Motor neuron (in vitro differentiated cells): Measurements from ENCODE around the gene SLC2A9. TPM values are rescaled to one million over a fixed set of nuclear protein-coding genes. Genes with fewer than 3 reads are reported as not detected.

Experiments
- ATAC-seq, 8 experiments: fragments of 200-7000 bp; cut with Tn5 transposase; replicated peaks in 6 of 8; 2 replicates each; pipeline ENCODE4 v1.8.0; 2021; ENCODE audit warnings: mild to moderate bottlenecking in 8 of 8, moderate library complexity in 8 of 8
- H3K27ac ChIP-seq, 2 donors: fragments of 250-450 bp; sonication (Bioruptor Pico); 2 replicates each; pipeline ENCODE4 v1.9.0; 2021; ENCODE audit warnings: antibody characterized with exemption in 2 of 2, mild to moderate bottlenecking in 2 of 2, moderate library complexity in 1 of 2
- H3K4me1 ChIP-seq, 2 donors: fragments of 250-450 bp; sonication (Bioruptor Pico); replicated peaks in 1 of 2; 2 replicates each; pipeline ENCODE4 v1.6.1; 2021; ENCODE audit warnings: antibody characterized with exemption in 2 of 2, mild to moderate bottlenecking in 2 of 2, moderate library complexity in 1 of 2
- H3K4me3 ChIP-seq, 5 donors: fragments of 250-450 bp; sonication (Bioruptor Pico); 2 replicates each; pipeline ENCODE4 v1.9.0; 2021; ENCODE audit warnings: antibody characterized with exemption in 5 of 5, mild to moderate bottlenecking in 5 of 5, moderate library complexity in 4 of 5
- WGBS, 10 experiments: fragments of 450-650 bp; shearing (Covaris generic); methylation state at CpG; one replicate each; pipeline ENCODE4 v1.0.0; 2022; 5-methylcytosine and 5-hydroxymethylcytosine counted together
- in situ Hi-C, 9 experiments: fragments of 400-800 bp; cut with MboI; loops; one replicate each; pipeline ENCODE4 v1.15.0; 2021; ENCODE audit warnings: low sequenced_read_pairs in 9 of 9, low pct_unique_long_range_greater_than_20kb in 2 of 9; ENCODE audit not compliant: unreplicated experiment in 9 of 9
- total RNA-seq, 8 experiments: library from RNA; unstranded; fragments of 300-600 nt; gene quantifications; 2 replicates each; pipeline versions ENCODE4 v1.2.3 to v1.2.4, GENCODE V29; 2022

The SLC2A9 gene
- total RNA-seq, 8 experiments from 2014 or later: 0.21 to 4.4 (median 1.3) TPM

GRCh38 chr4:10002278-10002677, 19.0 kb downstream of the SLC2A9 start:
- Histone ChIP-seq H3K4me3 (no peak overlapping the region), H3K27ac (no peak overlapping the region), H3K4me1 (peaks cover 0 to 8% of the 10 kb centered on the region in 2 donors)
- in situ Hi-C loops: loop anchor here in 2 of 9 experiments (25.0 kb wide), 2 partner anchors 90 to 240 kb away; no protein-coding TSS in a partner anchor
- ATAC-seq: no peak
- 35 to 100% (median 82%) methylated on average over 1 to 2 of the region's 2 CpGs; no CpG with 5 or more reads in 4 of the 10 experiments for WGBS, 10 experiments

DNA sequence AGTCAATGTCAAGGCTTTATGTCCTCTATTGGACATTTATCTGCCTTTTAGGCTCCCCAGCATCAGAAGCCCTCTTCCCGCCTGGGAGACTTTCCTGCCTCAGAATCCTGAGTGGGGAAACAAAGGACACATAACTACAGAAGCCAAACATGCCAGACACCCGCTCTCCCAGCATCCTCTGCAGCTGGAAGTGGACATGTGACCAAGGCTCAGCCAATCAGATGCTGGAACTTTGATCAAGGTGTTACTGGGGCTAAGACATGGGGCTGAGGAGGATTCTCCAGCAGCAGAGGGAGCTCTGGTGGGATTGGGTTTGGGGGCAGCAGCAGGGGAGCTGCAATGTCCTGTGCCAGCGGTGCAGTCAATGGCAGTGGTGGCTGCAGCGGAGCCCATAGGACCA, 19.5 kb downstream of the SLC2A9 start:
- Histone ChIP-seq H3K4me3 (no peak overlapping the region), H3K4me1 (peaks cover 0 to 3% of the 10 kb centered on the region in 2 donors), H3K27ac (no peak overlapping the region)
- WGBS, 10 experiments: 80 to 100% (median 93%) methylated on average over 1 to 3 of the region's 4 CpGs; no CpG with 5 or more reads in 4 of the 10 experiments
- in situ Hi-C loops: loop anchor here in 2 of 9 experiments (25.0 kb wide), 2 partner anchors 89 to 239 kb away; no protein-coding TSS in a partner anchor
- no peak for ATAC-seq

DNA sequence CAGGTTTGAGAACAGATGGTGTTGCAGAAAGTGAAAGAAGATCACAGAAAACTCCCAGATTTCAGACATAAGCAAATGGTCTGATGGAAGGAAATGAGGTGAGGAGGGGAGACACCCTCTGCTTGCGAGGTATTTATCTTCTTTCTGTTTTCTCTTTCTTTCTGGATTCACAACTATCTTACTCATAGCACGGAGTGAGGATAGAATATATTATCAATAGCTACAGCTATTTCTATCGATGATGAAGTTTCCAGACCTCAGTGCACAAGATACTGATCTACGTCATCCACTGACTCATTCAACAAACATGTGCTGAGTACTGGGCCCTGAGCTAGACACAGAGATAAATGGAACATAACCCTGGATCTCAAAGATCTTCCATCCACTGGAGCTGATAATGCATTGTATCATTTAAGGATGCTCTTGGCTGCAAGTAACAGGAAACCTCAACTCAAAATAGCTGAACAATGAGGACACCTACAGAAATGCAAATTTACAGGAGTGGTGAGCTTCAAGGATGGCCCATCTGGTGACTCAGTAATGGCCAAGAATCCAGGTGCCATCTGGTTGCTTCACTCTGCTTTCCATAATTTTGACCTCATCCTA, 21.2 kb downstream of the SLC2A9 start:
- H3K4me1 ChIP-seq: no peaks in the 10 kb centered on the region
- WGBS, 10 experiments: 20 to 100% (median 81%) methylated on average over 1 to 4 of the region's 4 CpGs; no CpG with 5 or more reads in 1 of the 10 experiments
- peak in 2 of 8 experiments; percentile 35 to 49 for ATAC-seq
- no peak overlapping the region for H3K4me3 ChIP-seq
- no peak overlapping the region for H3K27ac ChIP-seq
- in situ Hi-C loops: loop anchor here in 2 of 9 experiments (25.0 kb wide), 2 partner anchors 88 to 238 kb away; no protein-coding TSS in a partner anchor

DNA sequence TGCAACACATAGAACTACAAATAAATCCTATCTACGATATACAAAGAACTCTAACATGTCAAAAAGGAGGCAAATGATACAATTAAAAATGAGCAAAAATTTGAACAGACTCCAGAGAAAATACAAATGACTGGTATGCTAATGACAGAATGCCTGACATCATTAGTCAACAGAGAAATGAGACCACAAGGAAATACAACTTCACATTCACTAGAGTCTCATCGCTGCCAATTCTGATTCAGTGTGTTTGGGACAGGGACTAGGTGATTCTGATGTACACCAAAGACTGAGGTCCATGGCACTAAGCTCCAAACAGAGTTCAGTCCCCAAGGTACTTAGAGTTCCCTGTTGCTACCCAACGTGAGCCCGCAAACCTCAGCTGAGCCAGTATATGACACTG, 23.4 kb downstream of the SLC2A9 start:
- no peaks in the 10 kb centered on the region for H3K4me1 ChIP-seq
- H3K4me3 ChIP-seq: no peak overlapping the region
- in situ Hi-C loops: no loop called here
- H3K27ac ChIP-seq: no peak overlapping the region
- ATAC-seq: peak in 2 of 8 experiments; percentile 26 to 44
- 44 to 100% (median 70%) methylated on average over 1 to 4 of the region's 4 CpGs; no CpG with 5 or more reads in 1 of the 10 experiments for WGBS, 10 experiments

GRCh38 chr4:9996319-9997110, 24.8 kb downstream of the SLC2A9 start:
- WGBS, 10 experiments: 0 to 90% (median 71%) methylated on average over 1 to 5 of the region's 6 CpGs; no CpG with 5 or more reads in 1 of the 10 experiments
- in situ Hi-C loops: no loop called here

DNA sequence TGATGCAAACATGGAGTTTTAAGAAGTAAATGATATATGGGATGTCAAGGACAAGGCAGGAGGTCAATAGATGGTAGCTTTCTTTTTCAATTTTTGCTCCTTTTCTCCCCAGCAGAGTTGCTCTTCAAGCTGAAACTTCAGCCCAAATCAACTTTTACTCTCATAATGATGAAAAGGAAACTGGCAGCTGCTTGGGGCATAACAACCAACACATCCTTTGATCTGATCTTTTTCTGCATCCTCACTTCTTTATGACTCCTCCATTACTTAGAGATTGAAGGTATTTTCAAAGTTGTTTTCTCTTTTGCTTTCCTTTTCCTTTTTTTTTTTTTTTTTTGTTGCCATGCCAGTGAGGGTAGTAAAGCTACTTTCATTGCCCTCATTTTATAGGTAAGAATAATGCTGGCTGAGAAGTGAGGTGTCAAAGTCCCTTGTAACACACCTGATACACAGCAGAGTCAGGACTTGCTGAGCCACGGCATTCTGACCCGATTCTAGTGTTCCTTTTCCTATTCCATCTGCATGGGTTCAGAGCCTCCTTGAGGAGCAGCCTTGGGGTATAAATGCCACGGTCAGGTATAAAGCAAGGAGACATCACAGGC, 26.9 kb downstream of the SLC2A9 start:
- no peak for ATAC-seq
- H3K4me3 ChIP-seq: no peak overlapping the region
- no peak overlapping the region for H3K27ac ChIP-seq
- 52 to 100% (median 78%) methylated on average over 1 to 3 of the region's 3 CpGs; no CpG with 5 or more reads in 4 of the 10 experiments for WGBS, 10 experiments
- in situ Hi-C loops: no loop called here
- H3K4me1 ChIP-seq: no peaks in the 10 kb centered on the region

More at GRCh38 chr4:9996319-9997110, 24.8 kb downstream of the SLC2A9 start:
- peak in 4 of 8 experiments; percentile 38 to 61 (median 58) for ATAC-seq
- Histone ChIP-seq H3K4me3 (no peak overlapping the region), H3K27ac (no peak overlapping the region), H3K4me1 (no peaks in the 10 kb centered on the region)

- 60 to 100% (median 85%) methylated on average over 3 to 8 of the region's 10 CpGs; no CpG with 5 or more reads in 2 of the 10 experiments for WGBS, 10 experiments
- no peak for ATAC-seq
- no peak overlapping the region for H3K4me3 ChIP-seq
- no peaks in the 10 kb centered on the region for H3K4me1 ChIP-seq
- in situ Hi-C loops: no loop called here
- no peak overlapping the region for H3K27ac ChIP-seq
These were observed 31.2 kb downstream of the SLC2A9 start for GRCh38 chr4:9989918-9990635.

DNA sequence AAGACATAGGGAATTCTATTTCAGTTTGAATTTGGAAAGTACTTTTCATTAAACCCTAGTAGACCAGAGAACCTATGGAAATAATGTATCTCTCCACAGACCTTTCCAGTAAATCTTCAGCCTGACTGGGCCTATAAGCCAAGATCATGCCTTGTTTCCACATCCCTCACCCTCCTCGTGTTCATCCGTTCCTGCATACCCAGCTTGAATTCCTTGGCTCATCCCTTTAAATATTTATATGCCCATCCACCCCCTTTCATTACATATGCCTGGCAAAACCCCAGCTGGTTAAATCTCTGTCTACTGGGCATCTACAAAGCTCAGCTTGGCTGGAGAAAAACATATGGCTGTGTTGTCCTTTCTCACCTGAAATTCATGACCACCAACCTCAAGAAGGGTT, 32.4 kb downstream of the SLC2A9 start:
- no peak overlapping the region for H3K4me3 ChIP-seq
- WGBS, 10 experiments: 0 to 57% (median 15%) methylated on average over 1 to 2 of the region's 2 CpGs; no CpG with 5 or more reads in 4 of the 10 experiments
- peak in 3 of 8 experiments; percentile 63 to 81 (median 65) for ATAC-seq
- no peaks in the 10 kb centered on the region for H3K4me1 ChIP-seq
- H3K27ac ChIP-seq: no peak overlapping the region
- in situ Hi-C loops: no loop called here

GRCh38 chr4:9988363-9988749, 32.9 kb downstream of the SLC2A9 start:
- ATAC-seq: peak in 4 of 8 experiments; percentile 19 to 92 (median 89)
- 0 to 78% (median 33%) methylated on average over 1 of the region's 1 CpG; no CpG with 5 or more reads in 4 of the 10 experiments for WGBS, 10 experiments
- in situ Hi-C loops: no loop called here
- no peak overlapping the region for H3K27ac ChIP-seq
- no peaks in the 10 kb centered on the region for H3K4me1 ChIP-seq
- H3K4me3 ChIP-seq: no peak overlapping the region

DNA sequence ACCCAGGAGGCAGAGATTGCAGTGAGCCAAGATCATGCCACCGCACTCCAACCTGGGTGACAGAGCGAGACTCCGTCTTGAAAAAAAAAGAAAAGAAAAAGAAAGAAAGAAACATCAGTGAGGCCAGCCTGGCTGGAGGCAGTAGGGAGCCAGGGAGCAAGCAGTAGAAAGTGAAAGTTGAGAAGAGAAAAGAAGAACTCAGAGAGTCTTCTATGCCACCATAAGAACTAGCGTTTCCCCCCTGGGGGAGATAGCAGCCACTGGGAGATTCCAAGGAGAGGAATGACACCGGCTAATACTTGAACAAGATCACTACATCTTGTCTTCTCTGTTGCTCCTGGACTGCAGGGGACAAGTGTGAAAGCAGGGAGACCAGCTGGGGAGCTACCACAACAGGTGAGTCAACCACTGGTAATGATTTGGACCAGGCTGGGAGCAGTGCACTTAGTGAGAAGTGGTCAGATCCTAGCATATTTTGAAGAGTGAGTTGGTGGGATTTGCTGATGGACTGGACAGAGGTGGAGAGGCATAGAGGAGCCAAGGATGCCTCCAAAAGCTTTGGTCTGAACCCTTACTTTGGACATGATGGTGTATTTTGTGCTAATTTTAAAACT, 33.4 kb downstream of the SLC2A9 start:
- 40 to 100% (median 94%) methylated on average over 1 to 5 of the region's 5 CpGs; no CpG with 5 or more reads in 1 of the 10 experiments for WGBS, 10 experiments
- H3K4me3 ChIP-seq: no peak overlapping the region
- no peak overlapping the region for H3K27ac ChIP-seq
- H3K4me1 ChIP-seq: no peaks in the 10 kb centered on the region
- in situ Hi-C loops: no loop called here
- peak in 3 of 8 experiments; percentile 35 to 57 (median 45) for ATAC-seq

DNA sequence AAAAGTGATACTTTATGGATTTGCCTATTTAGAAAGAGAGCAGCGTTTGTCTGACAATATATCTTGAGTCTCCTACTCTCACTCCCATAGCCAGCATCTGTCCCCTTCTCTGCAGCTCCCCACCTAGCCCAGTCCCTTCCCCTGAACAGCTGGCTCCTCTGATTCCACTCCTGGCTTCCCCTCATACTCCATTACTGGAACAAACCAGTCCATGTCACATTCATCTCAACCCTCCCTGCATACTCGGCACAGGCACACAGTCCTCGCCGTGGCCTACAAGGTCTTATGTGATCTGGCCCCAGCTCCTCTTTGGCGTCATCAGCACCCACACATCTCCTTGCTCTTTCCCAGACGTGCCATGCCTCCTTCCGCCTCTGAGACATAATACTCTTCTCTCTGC, 36.7 kb downstream of the SLC2A9 start:
- 80 to 100% (median 90%) methylated on average over 1 to 4 of the region's 7 CpGs; no CpG with 5 or more reads in 4 of the 10 experiments for WGBS, 10 experiments
- Histone ChIP-seq H3K4me1 (no peaks in the 10 kb centered on the region), H3K27ac (no peak overlapping the region), H3K4me3 (no peak overlapping the region)
- ATAC-seq: no peak
- in situ Hi-C loops: no loop called here

- ATAC-seq: no peak
- no peak overlapping the region for H3K27ac ChIP-seq
- no peak overlapping the region for H3K4me3 ChIP-seq
- 79 to 100% (median 83%) methylated on average over 1 to 2 of the region's 6 CpGs; no CpG with 5 or more reads in 4 of the 10 experiments for WGBS, 10 experiments
- in situ Hi-C loops: no loop called here
- H3K4me1 ChIP-seq: peaks cover 0 to 5% of the 10 kb centered on the region in 2 donors
These were observed 38.1 kb downstream of the SLC2A9 start for GRCh38 chr4:9983211-9983610.
